WTC11 (cell line): ENCODE measurements around the gene FBP1.

Source experiments
- CREB1 ChIP-seq: sonication (generic); formaldehyde crosslinking; IDR thresholded peaks from 2 replicates; pipeline ENCODE4 v1.8.0; 2023; ENCODE audit warnings: mild to moderate bottlenecking, missing genetic modification reagents
- CTCF ChIP-seq: fragments of 200-600 bp; IDR thresholded peaks from 2 replicates; pipeline ENCODE4 v1.8.0; 2022; ENCODE audit warnings: antibody characterized with exemption
- ELF4 ChIP-seq: sonication (generic); formaldehyde crosslinking; IDR thresholded peaks from 2 replicates; pipeline ENCODE4 v1.8.1; 2022; ENCODE audit warnings: low read depth, mild to moderate bottlenecking, moderate library complexity, missing genetic modification reagents
- IRF2 ChIP-seq: sonication (generic); formaldehyde crosslinking; IDR thresholded peaks from 2 replicates; pipeline ENCODE4 v1.8.0; 2022; ENCODE audit warnings: low read depth, missing genetic modification reagents, borderline replicate concordance
- MAX ChIP-seq: sonication (generic); formaldehyde crosslinking; IDR thresholded peaks from 2 replicates; pipeline ENCODE4 v1.8.0; 2022; ENCODE audit warnings: mild to moderate bottlenecking, missing genetic modification reagents
- MLX ChIP-seq: sonication (generic); formaldehyde crosslinking; IDR thresholded peaks from 2 replicates; pipeline ENCODE4 v1.8.1; 2023; ENCODE audit warnings: mild to moderate bottlenecking, missing genetic modification reagents, moderate library complexity
- NFE2L1 ChIP-seq: sonication (generic); formaldehyde crosslinking; IDR thresholded peaks from 2 replicates; pipeline ENCODE4 v1.8.1; 2023; ENCODE audit warnings: missing genetic modification reagents
- RELA ChIP-seq: sonication (generic); formaldehyde crosslinking; IDR thresholded peaks from 2 replicates; pipeline ENCODE4 v1.8.1; 2022; ENCODE audit warnings: missing genetic modification reagents, mild to moderate bottlenecking, borderline replicate concordance
- SP1 ChIP-seq: sonication (generic); formaldehyde crosslinking; conservative IDR thresholded peaks from 2 replicates; pipeline ENCODE4 v1.8.1; 2022; ENCODE audit warnings: missing genetic modification reagents
- STAT6 ChIP-seq: sonication (generic); formaldehyde crosslinking; conservative IDR thresholded peaks from 2 replicates; pipeline ENCODE4 v1.8.1; 2023; ENCODE audit warnings: mild to moderate bottlenecking, low read depth, missing genetic modification reagents, moderate library complexity
- TCF7 ChIP-seq: sonication (generic); formaldehyde crosslinking; IDR thresholded peaks from 2 replicates; pipeline ENCODE4 v1.8.0; 2022; ENCODE audit warnings: mild to moderate bottlenecking, low read depth, missing genetic modification reagents, moderate library complexity
- TF ChIP-seq, protein P1 (sequence below): sonication (generic); formaldehyde crosslinking; IDR thresholded peaks from 2 replicates; pipeline ENCODE4 v1.8.1; 2022; ENCODE audit warnings: mild to moderate bottlenecking, moderate library complexity, missing genetic modification reagents
- TF ChIP-seq, protein P2 (sequence below): fragments of 250-450 bp; sonication (Bioruptor Pico); IDR thresholded peaks from 2 replicates; pipeline ENCODE4 v2.1.2; 2022; ENCODE audit warnings: mild to moderate bottlenecking, moderate library complexity
- TF ChIP-seq, protein P3 (sequence below): sonication (generic); formaldehyde crosslinking; IDR thresholded peaks from 2 replicates; pipeline ENCODE4 v1.8.0; 2022; ENCODE audit warnings: mild to moderate bottlenecking, missing genetic modification reagents

- no peak for TF ChIP-seq CTCF
- TF ChIP-seq, protein P1, sequence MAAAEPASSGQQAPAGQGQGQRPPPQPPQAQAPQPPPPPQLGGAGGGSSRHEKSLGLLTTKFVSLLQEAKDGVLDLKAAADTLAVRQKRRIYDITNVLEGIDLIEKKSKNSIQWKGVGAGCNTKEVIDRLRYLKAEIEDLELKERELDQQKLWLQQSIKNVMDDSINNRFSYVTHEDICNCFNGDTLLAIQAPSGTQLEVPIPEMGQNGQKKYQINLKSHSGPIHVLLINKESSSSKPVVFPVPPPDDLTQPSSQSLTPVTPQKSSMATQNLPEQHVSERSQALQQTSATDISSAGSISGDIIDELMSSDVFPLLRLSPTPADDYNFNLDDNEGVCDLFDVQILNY: no peak
- no peak for TF ChIP-seq SP1 (CRISPR knock-in tag)
- no peak for TF ChIP-seq RELA (CRISPR knock-in tag)
- TF ChIP-seq, protein P2, sequence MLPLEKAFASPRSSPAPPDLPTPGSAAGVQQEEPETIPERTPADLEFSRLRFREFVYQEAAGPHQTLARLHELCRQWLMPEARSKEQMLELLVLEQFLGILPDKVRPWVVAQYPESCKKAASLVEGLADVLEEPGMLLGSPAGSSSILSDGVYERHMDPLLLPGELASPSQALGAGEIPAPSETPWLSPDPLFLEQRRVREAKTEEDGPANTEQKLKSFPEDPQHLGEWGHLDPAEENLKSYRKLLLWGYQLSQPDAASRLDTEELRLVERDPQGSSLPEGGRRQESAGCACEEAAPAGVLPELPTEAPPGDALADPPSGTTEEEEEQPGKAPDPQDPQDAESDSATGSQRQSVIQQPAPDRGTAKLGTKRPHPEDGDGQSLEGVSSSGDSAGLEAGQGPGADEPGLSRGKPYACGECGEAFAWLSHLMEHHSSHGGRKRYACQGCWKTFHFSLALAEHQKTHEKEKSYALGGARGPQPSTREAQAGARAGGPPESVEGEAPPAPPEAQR (CRISPR knock-in tag): no peak
- no peak for TF ChIP-seq TCF7
- no peak for TF ChIP-seq STAT6 (CRISPR knock-in tag)
- TF ChIP-seq ELF4: no peak
- no peak for TF ChIP-seq CREB1 (CRISPR knock-in tag)
- TF ChIP-seq, protein P3, sequence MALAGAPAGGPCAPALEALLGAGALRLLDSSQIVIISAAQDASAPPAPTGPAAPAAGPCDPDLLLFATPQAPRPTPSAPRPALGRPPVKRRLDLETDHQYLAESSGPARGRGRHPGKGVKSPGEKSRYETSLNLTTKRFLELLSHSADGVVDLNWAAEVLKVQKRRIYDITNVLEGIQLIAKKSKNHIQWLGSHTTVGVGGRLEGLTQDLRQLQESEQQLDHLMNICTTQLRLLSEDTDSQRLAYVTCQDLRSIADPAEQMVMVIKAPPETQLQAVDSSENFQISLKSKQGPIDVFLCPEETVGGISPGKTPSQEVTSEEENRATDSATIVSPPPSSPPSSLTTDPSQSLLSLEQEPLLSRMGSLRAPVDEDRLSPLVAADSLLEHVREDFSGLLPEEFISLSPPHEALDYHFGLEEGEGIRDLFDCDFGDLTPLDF (CRISPR knock-in tag): no peak
- TF ChIP-seq IRF2 (CRISPR knock-in tag): no peak
- TF ChIP-seq NFE2L1 (CRISPR knock-in tag): no peak
- no peak for TF ChIP-seq MLX (CRISPR knock-in tag)
- no peak for TF ChIP-seq MAX
Measured at GRCh38 chr9:94581728-94582127, 57.6 kb downstream of the FBP1 start.
